Measurements from ENCODE around the gene APOA5. TPM values are rescaled to one million over a fixed set of nuclear protein-coding genes. Genes with fewer than 3 reads are reported as not detected.

The APOA5 gene
- total and polyA plus RNA-seq, 2 donors (not counting 3 experiments of a cell fraction or from before 2014, with no cell fraction given) = not detected

- TF ChIP-seq POLR2A (IDR thresholded peaks at IDR 0.05; ENCODE audit: low read depth, low read length) = no peak
- TF ChIP-seq EZH2 (IDR thresholded peaks at IDR 0.05; ENCODE audit: borderline replicate concordance, low read depth, low read length, severe bottlenecking) = no peak
- TF ChIP-seq MYC (IDR thresholded peaks at IDR 0.05; ENCODE audit: low read depth, low read length) = no peak
- no peak for TF ChIP-seq POLR2AphosphoS5 (IDR thresholded peaks at IDR 0.05; ENCODE audit: insufficient read depth, low read depth, low read length)
- no peak for TF ChIP-seq FOS (IDR thresholded peaks at IDR 0.05; ENCODE audit: borderline replicate concordance, insufficient read depth, low read length)
- no peak for TF ChIP-seq CTCF (IDR thresholded peaks at IDR 0.05; ENCODE audit: extremely low read depth in 1 of 2, insufficient read depth in 1 of 2, low read depth in 1 of 2, low read length in 2 of 2)
- no peak for TF ChIP-seq JUN (IDR thresholded peaks at IDR 0.05; ENCODE audit: borderline replicate concordance, insufficient read depth, insufficient read length, low read depth)
- no peak for TF ChIP-seq MAX (IDR thresholded peaks at IDR 0.05; ENCODE audit: insufficient read depth, insufficient read length)
- no peak for TF ChIP-seq GATA2 (IDR thresholded peaks at IDR 0.05; ENCODE audit: insufficient read depth, insufficient read length, low read depth, low read length)
- Histone ChIP-seq H3K36me3 (ENCODE audit: control insufficient read depth in 2 of 2, extremely low read depth in 1 of 2, insufficient read depth in 2 of 2, low read length in 2 of 2) (no peaks in the 10 kb centered on the region), H3K4me1 (ENCODE audit: control insufficient read depth, extremely low read depth, insufficient read depth, low read length) (no peaks in the 10 kb centered on the region), H3K27me3 (ENCODE audit: control insufficient read depth in 2 of 2, insufficient read depth in 2 of 2, low read length in 2 of 2) (peaks cover 4 to 5% of the 10 kb centered on the region in 2 experiments), H3K79me2 (ENCODE audit: control insufficient read depth, insufficient read depth, low read length) (no peaks in the 10 kb centered on the region), H3K9ac (replicated peaks; ENCODE audit: extremely low read depth, insufficient read depth, low read length) (no peak overlapping the region), H2AFZ (ENCODE audit: low read depth, low read length) (no peak overlapping the region), H3K4me3 (replicated peaks in 1 of 3; ENCODE audit: insufficient read depth in 1 of 3, low read depth in 1 of 3, low read length in 3 of 3) (no peak overlapping the region), H3K4me2 (ENCODE audit: insufficient read depth, low read length) (no peak overlapping the region), H4K20me1 (replicated peaks; ENCODE audit: control insufficient read depth, extremely low read depth, insufficient read depth, low read length) (no peaks in the 10 kb centered on the region), H3K9me3 (replicated peaks; ENCODE audit: control insufficient read depth, insufficient read depth, low read length) (no peaks in the 10 kb centered on the region), H3K27ac (ENCODE audit: insufficient read depth, low read depth, low read length) (no peak overlapping the region), H3K9me1 (replicated peaks; ENCODE audit: control insufficient read depth, extremely low read depth, insufficient read depth, low read length) (no peaks in the 10 kb centered on the region)
- intact Hi-C loops (cut with micrococcal nuclease) (loop anchor here (5.0 kb wide), 1 partner anchor 72 kb away; no protein-coding TSS in a partner anchor), dilution Hi-C loops (cut with MboI; ENCODE audit: extremely low pct_ligation_motif_present, low sequenced_read_pairs) (no loop called here)
- FAIRE-seq (no peak), DNase-seq (ENCODE audit: low read depth, low spot score) (no peak)
- no TSS peak for BruUV-seq (replicated peaks)
- ChIA-PET CTCF (interaction anchor here (1.1 kb wide), 1 partner anchor 15 kb away, joined by 3 read pairs; no protein-coding TSS in a partner anchor), POLR2A (no interaction called here)
Measured at GRCh38 chr11:116794851-116795250, 3.2 kb upstream of the APOA5 start.
